Measurements from ENCODE around the gene ALDOB.
"Not testable (repeated sequence)": the region's sequence is repeated elsewhere in the genome, so short reads cannot be mapped to it uniquely, and the experiment has no call there.

Gene ALDOB

GRCh38 chr9:101419863-101420262, 15.7 kb downstream of the ALDOB start:
- DNase-seq, result no peak

- no peak for DNase-seq
Observed at GRCh38 chr9:101418518-101419430, 16.8 kb downstream of the ALDOB start.

- no peak for DNase-seq
Observed at GRCh38 chr9:101417977-101418376, 17.6 kb downstream of the ALDOB start.

GRCh38 chr9:101417389-101417788, 18.2 kb downstream of the ALDOB start:
- no peak for DNase-seq

GRCh38 chr9:101415578-101415977, 20.0 kb downstream of the ALDOB start:
- DNase-seq, result no peak

GRCh38 chr9:101414839-101415238, 20.7 kb downstream of the ALDOB start:
- DNase-seq, result no peak

- no peak for DNase-seq
Observed at GRCh38 chr9:101409079-101409477, 26.5 kb downstream of the ALDOB start.

- no peak for DNase-seq
Observed at GRCh38 chr9:101408374-101409078, 27.0 kb downstream of the ALDOB start.

- no peak for DNase-seq
Observed at GRCh38 chr9:101403516-101404285, 31.9 kb downstream of the ALDOB start.

GRCh38 chr9:101400120-101400519, 35.5 kb downstream of the ALDOB start:
- no peak for DNase-seq

- no peak for DNase-seq
Observed at GRCh38 chr9:101399643-101399970, 36.0 kb downstream of the ALDOB start.

GRCh38 chr9:101398930-101399642, 36.5 kb downstream of the ALDOB start:
- DNase-seq, result no peak

GRCh38 chr9:101398068-101398929, 37.3 kb downstream of the ALDOB start, which contains the start of the genes MRPL50 and ZNF189:
TSS of gene MRPL50 (minus strand) at chr9:101398618. CDS start at chr9:101398592, 26 bp downstream.
TSS of gene ZNF189 (plus strand) at chr9:101398851. CDS start at chr9:101399157, 306 bp downstream.
- DNase-seq, result peak; percentile 100

- no peak for DNase-seq
Observed at GRCh38 chr9:101397746-101398067, 37.9 kb downstream of the ALDOB start.

- DNase-seq, result no peak
Observed at GRCh38 chr9:101394687-101395086, 40.9 kb downstream of the ALDOB start.

GRCh38 chr9:101393135-101393534, 42.4 kb downstream of the ALDOB start:
- no peak for DNase-seq

- no peak for DNase-seq
Observed at GRCh38 chr9:101388507-101388993, 47.0 kb downstream of the ALDOB start.

GRCh38 chr9:101387871-101388506, 47.6 kb downstream of the ALDOB start:
- peak; percentile 56 for DNase-seq

- DNase-seq, result not testable (repeated sequence)
Observed at GRCh38 chr9:101384873-101385536, 50.6 kb downstream of the ALDOB start, which contains the start of gene BAAT. TSS of gene BAAT (minus strand) at chr9:101385006. CDS start at chr9:101371404, 13,602 bp downstream.

GRCh38 chr9:101383361-101383760, 52.2 kb downstream of the ALDOB start:
- no peak for DNase-seq

Data from eye (tissue), 1 donor.